Lower leg skin (tissue), 3 donors: ENCODE data around the gene MCL1.

Experiments used
- POLR2A ChIP-seq, 2 donors: fragments of 450-650 bp; IDR thresholded peaks; one replicate each; pipeline ENCODE4 v1.6.1; 2016 to 2017; ENCODE audit warnings: antibody characterized with exemption in 2 of 2, mild to moderate bottlenecking in 1 of 2, moderate library complexity in 1 of 2
- TF ChIP-seq, protein P1 (sequence below), 3 donors: fragments of 450-650 bp; IDR thresholded peaks; one replicate each; pipeline ENCODE4 v1.5.1; 2016; ENCODE audit warnings: antibody characterized with exemption in 3 of 3, mild to moderate bottlenecking in 3 of 3, moderate library complexity in 2 of 3

GRCh38 chr1:150610576-150610975 lies 31.2 kb upstream of the MCL1 start:
- TF ChIP-seq, protein P1, sequence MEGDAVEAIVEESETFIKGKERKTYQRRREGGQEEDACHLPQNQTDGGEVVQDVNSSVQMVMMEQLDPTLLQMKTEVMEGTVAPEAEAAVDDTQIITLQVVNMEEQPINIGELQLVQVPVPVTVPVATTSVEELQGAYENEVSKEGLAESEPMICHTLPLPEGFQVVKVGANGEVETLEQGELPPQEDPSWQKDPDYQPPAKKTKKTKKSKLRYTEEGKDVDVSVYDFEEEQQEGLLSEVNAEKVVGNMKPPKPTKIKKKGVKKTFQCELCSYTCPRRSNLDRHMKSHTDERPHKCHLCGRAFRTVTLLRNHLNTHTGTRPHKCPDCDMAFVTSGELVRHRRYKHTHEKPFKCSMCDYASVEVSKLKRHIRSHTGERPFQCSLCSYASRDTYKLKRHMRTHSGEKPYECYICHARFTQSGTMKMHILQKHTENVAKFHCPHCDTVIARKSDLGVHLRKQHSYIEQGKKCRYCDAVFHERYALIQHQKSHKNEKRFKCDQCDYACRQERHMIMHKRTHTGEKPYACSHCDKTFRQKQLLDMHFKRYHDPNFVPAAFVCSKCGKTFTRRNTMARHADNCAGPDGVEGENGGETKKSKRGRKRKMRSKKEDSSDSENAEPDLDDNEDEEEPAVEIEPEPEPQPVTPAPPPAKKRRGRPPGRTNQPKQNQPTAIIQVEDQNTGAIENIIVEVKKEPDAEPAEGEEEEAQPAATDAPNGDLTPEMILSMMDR (IDR thresholded peaks at IDR 0.05), result no peak
- no peak for TF ChIP-seq POLR2A (IDR thresholded peaks at IDR 0.05)
